Neutrophil (primary cell): ENCODE data around the gene LAMTOR4.
"Not testable (repeated sequence)": the region's sequence is repeated elsewhere in the genome, so short reads cannot be mapped to it uniquely, and the experiment has no call there.

Experiments
- H3K27ac ChIP-seq: fragments of 200-600 bp; sonication (generic); 2 replicates; pipeline ENCODE4 v1.5.1; 2016; ENCODE audit warnings: mild to moderate bottlenecking, moderate library complexity
- H3K27me3 ChIP-seq: fragments of 200-600 bp; sonication (generic); 2 replicates; pipeline ENCODE4 v1.6.0; 2016; ENCODE audit warnings: mild to moderate bottlenecking
- H3K36me3 ChIP-seq: fragments of 200-600 bp; sonication (generic); 2 replicates; pipeline ENCODE4 v1.5.1; 2017
- H3K4me1 ChIP-seq, 2 experiments: fragments of 200-600 bp in 1 of 2; sonication (generic) in 1 of 2; 1 replicate in 1 of 2; 2 replicates in 1 of 2; pipeline versions ENCODE4 v1.5.1 to v1.6.1; 2013 to 2016; ENCODE audit warnings: low read depth in 1 of 2, low read length in 1 of 2, mild to moderate bottlenecking in 1 of 2, moderate library complexity in 1 of 2; ENCODE audit not compliant: control insufficient read depth in 1 of 2, insufficient read depth in 1 of 2
- H3K4me3 ChIP-seq, 2 experiments: fragments of 200-600 bp in 1 of 2; sonication (generic) in 1 of 2; 1 replicate in 1 of 2; 2 replicates in 1 of 2; pipeline ENCODE4 v1.5.1; 2013 to 2016; ENCODE audit warnings: low read depth in 1 of 2, low read length in 1 of 2, mild to moderate bottlenecking in 1 of 2, moderate library complexity in 1 of 2
- H3K9me3 ChIP-seq: fragments of 200-600 bp; sonication (generic); 2 replicates; pipeline ENCODE4 v1.5.1; 2016
- TF ChIP-seq, protein P1 (sequence below): fragments of 200-600 bp; sonication (generic); IDR thresholded peaks from 2 replicates; pipeline ENCODE4 v1.5.1; 2016; ENCODE audit warnings: antibody characterized with exemption

Gene LAMTOR4

DNA sequence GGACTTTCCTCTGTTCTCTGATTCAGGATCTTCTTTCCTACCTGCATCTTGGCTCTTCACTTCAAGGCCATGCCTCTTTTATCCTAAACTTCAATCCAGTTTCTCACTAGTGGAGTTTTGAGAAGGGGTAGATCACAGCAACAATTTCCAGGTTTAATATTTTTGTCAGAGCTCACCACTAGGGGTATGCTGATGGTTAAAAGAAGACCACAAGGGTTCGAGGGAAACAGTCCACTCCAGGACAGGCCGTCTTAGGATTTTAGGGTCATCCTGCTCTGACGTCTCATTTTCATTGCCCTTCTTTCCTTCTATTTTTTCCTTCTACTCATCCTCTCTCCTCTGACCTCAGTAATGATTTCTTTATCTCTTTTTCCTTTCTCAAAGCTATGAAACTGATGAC is 40.3 kb downstream of the LAMTOR4 start:
- TF ChIP-seq, protein P1, sequence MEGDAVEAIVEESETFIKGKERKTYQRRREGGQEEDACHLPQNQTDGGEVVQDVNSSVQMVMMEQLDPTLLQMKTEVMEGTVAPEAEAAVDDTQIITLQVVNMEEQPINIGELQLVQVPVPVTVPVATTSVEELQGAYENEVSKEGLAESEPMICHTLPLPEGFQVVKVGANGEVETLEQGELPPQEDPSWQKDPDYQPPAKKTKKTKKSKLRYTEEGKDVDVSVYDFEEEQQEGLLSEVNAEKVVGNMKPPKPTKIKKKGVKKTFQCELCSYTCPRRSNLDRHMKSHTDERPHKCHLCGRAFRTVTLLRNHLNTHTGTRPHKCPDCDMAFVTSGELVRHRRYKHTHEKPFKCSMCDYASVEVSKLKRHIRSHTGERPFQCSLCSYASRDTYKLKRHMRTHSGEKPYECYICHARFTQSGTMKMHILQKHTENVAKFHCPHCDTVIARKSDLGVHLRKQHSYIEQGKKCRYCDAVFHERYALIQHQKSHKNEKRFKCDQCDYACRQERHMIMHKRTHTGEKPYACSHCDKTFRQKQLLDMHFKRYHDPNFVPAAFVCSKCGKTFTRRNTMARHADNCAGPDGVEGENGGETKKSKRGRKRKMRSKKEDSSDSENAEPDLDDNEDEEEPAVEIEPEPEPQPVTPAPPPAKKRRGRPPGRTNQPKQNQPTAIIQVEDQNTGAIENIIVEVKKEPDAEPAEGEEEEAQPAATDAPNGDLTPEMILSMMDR = no peak

DNA sequence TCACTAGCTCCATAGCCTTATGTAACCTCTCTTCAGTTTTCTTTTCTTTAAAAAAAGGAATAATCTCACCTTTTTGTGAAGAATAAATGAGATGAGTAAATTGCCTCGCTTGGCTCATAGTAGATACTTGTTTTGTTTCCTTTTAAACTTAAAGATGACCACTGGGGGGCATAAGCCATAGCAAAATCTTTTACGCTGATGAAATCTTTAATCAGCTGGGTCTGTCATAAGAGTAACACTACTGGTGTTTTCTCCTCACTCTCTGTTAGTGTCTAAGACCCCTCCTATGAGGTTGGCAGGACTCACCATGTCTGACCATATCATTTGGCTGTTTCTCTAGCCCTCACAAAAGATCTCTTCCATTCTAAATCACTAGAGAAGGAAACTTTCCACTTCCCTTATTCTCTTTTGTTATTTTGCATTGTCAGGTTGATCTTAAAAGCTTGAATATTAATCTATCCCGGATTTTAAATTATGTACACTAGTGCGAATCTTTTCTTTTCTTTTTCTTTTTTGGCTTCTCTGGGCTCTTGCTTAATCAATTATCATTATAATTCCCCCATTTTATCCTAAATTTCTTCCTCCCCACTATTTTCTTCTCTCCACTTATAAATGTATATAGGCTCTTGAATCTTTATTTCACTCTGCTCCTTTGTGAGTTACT is 41.5 kb downstream of the LAMTOR4 start:
- Histone ChIP-seq H3K9me3 (no peaks in the 10 kb centered on the region), H3K27ac (no peak overlapping the region), H3K27me3 (no peaks in the 10 kb centered on the region), H3K36me3 (no peaks in the 10 kb centered on the region), H3K4me3 (no peak overlapping the region), H3K4me1 (peaks cover 9 to 17% of the 10 kb centered on the region in 2 experiments)
- TF ChIP-seq, protein P1 = no peak

More for the DNA sequence above, 40.3 kb downstream of the LAMTOR4 start:
- Histone ChIP-seq H3K9me3 (no peaks in the 10 kb centered on the region), H3K27me3 (no peaks in the 10 kb centered on the region), H3K4me3 (no peak overlapping the region), H3K36me3 (no peaks in the 10 kb centered on the region), H3K27ac (no peak overlapping the region), H3K4me1 (peaks cover 9 to 17% of the 10 kb centered on the region in 2 experiments)

DNA sequence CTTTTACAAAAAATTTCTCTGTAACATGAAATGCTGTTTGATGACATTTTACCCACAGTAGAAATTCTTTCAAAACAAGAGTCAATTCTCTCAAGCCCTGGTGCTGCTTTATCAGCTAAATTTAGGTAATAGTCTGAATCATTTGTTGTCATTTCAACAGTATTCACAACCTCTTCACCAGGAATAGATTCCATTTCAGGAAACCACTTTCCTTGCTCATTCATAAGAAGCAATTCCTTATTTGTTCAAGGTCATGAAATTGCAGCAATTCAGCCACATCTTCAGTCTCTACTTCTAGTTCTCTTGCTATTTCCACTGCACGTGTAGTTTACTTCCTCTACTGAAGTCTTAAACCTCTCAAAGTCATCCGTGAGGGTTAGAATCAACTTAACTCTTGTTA is 43.1 kb downstream of the LAMTOR4 start:
- H3K4me3 ChIP-seq = no peak overlapping the region
- H3K4me1 ChIP-seq = peaks cover 9 to 17% of the 10 kb centered on the region in 2 experiments
- peak overlapping the region; percentile 1 for H3K27ac ChIP-seq
- TF ChIP-seq, protein P1 = no peak
- H3K9me3 ChIP-seq = no peaks in the 10 kb centered on the region
- no peaks in the 10 kb centered on the region for H3K36me3 ChIP-seq
- no peaks in the 10 kb centered on the region for H3K27me3 ChIP-seq

DNA sequence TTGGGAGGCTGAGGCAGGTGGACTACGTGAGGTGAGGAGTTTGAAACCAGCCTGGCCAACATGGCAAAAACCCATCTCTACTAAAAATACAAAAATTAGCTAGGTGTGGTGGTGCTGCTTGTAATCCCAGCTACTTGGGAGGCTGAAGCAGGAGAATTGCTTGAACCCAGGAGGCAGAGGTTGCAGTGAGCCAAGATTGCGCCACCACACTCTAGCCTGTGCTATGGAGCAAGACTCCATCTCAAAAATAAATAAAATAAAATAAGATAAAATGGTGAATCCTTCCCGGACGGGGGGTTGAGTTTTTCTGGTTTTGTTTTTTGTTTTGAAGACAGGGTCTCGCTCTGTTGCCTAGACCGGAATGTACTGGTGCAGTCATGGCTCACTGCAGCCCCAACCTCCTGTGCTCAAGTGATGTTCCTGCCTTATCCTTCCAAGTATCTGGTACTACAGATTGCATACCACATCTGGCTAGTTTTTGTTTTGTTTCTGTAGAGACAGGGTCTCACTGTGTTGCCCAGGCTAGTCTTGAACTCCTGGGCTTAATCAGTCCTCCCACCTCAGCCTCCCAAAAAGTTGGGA is 43.7 kb downstream of the LAMTOR4 start:
- H3K27ac ChIP-seq, H3K9me3 ChIP-seq, H3K4me3 ChIP-seq, H3K36me3 ChIP-seq, H3K27me3 ChIP-seq: not testable (repeated sequence)
- H3K4me1 ChIP-seq = peaks cover 9 to 17% of the 10 kb centered on the region in 2 experiments

DNA sequence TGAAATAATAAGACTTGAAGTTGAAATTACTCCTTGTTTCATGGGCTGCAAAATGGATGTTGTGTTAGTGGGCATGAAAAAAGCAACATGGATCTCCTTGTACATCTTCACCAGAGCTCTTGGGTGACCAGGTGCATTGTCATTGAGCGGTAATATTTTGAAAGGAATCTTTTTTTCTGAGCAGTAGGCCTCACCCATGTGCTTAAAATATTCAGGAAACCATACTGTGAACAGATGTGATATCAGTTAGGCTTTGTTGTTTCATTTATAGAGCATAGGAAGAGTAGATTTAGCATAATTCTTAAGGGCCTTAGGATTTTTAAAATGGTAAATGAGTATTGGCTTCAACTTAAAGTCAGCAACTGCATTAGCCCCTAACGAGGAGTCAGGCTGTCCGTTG is 44.3 kb downstream of the LAMTOR4 start:
- no peaks in the 10 kb centered on the region for H3K27me3 ChIP-seq
- H3K4me3 ChIP-seq = no peak overlapping the region
- no peaks in the 10 kb centered on the region for H3K9me3 ChIP-seq
- H3K4me1 ChIP-seq = peaks cover 9 to 17% of the 10 kb centered on the region in 2 experiments
- no peaks in the 10 kb centered on the region for H3K36me3 ChIP-seq
- TF ChIP-seq, protein P1 = no peak
- H3K27ac ChIP-seq = no peak overlapping the region

DNA sequence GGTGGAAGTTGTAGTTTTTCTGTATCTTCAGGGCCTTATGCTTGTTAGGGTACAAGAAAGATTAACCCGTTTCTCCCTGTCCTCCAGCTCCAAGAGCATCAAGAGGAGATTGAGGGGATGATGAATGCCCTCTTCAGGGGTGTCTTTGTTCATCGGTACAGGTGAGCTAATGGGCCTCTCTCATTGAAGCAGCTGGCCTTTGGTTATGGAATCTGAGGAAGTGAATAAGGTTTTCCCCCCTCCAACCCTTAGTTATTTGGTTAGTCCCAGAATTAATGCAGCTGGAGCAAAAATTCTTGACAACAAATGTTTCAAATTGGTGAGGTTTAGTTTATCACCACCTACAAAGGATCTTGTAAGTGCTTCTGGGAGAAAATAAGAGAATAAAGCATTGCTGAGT is 46.5 kb downstream of the LAMTOR4 start:
- Histone ChIP-seq H3K4me3 (no peak overlapping the region), H3K4me1 (peaks cover 9 to 17% of the 10 kb centered on the region in 2 experiments), H3K36me3 (no peaks in the 10 kb centered on the region), H3K9me3 (no peaks in the 10 kb centered on the region), H3K27me3 (no peaks in the 10 kb centered on the region), H3K27ac (no peak overlapping the region)
- TF ChIP-seq, protein P1 = no peak

DNA sequence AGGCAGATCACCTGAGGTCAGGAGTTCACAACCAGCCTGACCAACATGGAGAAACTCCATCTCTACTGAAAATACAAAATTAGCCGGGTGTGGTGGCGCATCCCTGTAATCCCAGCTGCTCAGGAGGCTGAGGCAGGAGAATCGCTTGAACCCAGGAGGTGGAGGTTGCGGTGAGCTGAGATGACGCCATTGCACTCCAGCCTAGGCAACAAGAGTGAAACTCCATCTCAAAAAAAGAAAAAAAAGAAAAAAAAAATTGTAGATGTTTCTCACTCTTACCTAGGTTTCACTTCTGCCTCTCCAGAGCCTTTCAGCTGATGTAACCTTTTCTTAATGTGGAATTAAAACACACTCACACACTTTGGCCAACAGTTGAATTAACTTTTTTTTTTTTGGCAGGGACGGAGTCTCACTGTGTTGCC is 47.2 kb downstream of the LAMTOR4 start:
- H3K4me3 ChIP-seq, H3K27ac ChIP-seq, H3K27me3 ChIP-seq, H3K9me3 ChIP-seq, H3K36me3 ChIP-seq: not testable (repeated sequence)
- peaks cover 5 to 13% of the 10 kb centered on the region in 2 experiments for H3K4me1 ChIP-seq
